Measurements from ENCODE around the gene CCDC50. TPM values are rescaled to one million over a fixed set of nuclear protein-coding genes. Genes with fewer than 3 reads are reported as not detected.

The CCDC50 gene
- total RNA-seq, 1 experiment from 2014 or later = 124 TPM

- CTCF ChIA-PET = interaction anchor here (1.2 kb wide), 1 partner anchor 18 kb away, joined by 3 read pairs; no protein-coding TSS in a partner anchor
- no peak for DNase-seq
- H3K27ac Mint-ChIP-seq (ENCODE audit: unreplicated experiment) = no peak overlapping the region
- peaks cover 11% of the 10 kb centered on the region for H3K36me3 Mint-ChIP-seq (ENCODE audit: insufficient read depth, unreplicated experiment)
- intact Hi-C loops (cut with micrococcal nuclease; ENCODE audit: unreplicated experiment) = no loop called here
- no peak overlapping the region for H3K4me3 Mint-ChIP-seq (ENCODE audit: low read depth, unreplicated experiment)
- H3K27me3 Mint-ChIP-seq (ENCODE audit: unreplicated experiment) = no peaks in the 10 kb centered on the region
- BruUV-seq (replicated peaks) = no TSS peak
- no peaks in the 10 kb centered on the region for H3K9me3 Mint-ChIP-seq (ENCODE audit: low read depth, unreplicated experiment)
- peaks cover 79% of the 10 kb centered on the region for H3K4me1 Mint-ChIP-seq (ENCODE audit: low read depth, unreplicated experiment)
- TF ChIP-seq CTCF (IDR thresholded peaks at IDR 0.05; ENCODE audit: unreplicated experiment) = no peak
Observed at GRCh38 chr3:191339316-191339917, 10.2 kb downstream of the CCDC50 start.

GRCh38 chr3:191340351-191340750 lies 11.2 kb downstream of the CCDC50 start:
- H3K4me1 Mint-ChIP-seq (ENCODE audit: low read depth, unreplicated experiment) = peaks cover 78% of the 10 kb centered on the region
- no peak overlapping the region for H3K4me3 Mint-ChIP-seq (ENCODE audit: low read depth, unreplicated experiment)
- H3K27ac Mint-ChIP-seq (ENCODE audit: unreplicated experiment) = no peak overlapping the region
- DNase-seq = no peak
- no TSS peak for BruUV-seq (replicated peaks)
- peaks cover 11% of the 10 kb centered on the region for H3K36me3 Mint-ChIP-seq (ENCODE audit: insufficient read depth, unreplicated experiment)
- H3K9me3 Mint-ChIP-seq (ENCODE audit: low read depth, unreplicated experiment) = no peaks in the 10 kb centered on the region
- TF ChIP-seq CTCF (IDR thresholded peaks at IDR 0.05; ENCODE audit: unreplicated experiment) = no peak
- CTCF ChIA-PET = interaction anchor here (0.6 to 1.0 kb wide), 2 partner anchors 11 to 17 kb away, joined by 3 read pairs; no protein-coding TSS in a partner anchor
- H3K27me3 Mint-ChIP-seq (ENCODE audit: unreplicated experiment) = no peaks in the 10 kb centered on the region
- intact Hi-C loops (cut with micrococcal nuclease; ENCODE audit: unreplicated experiment) = no loop called here

- TF ChIP-seq CTCF (IDR thresholded peaks at IDR 0.05; ENCODE audit: unreplicated experiment) = no peak
- intact Hi-C loops (cut with micrococcal nuclease; ENCODE audit: unreplicated experiment) = no loop called here
- H3K36me3 Mint-ChIP-seq (ENCODE audit: insufficient read depth, unreplicated experiment) = peaks cover 11% of the 10 kb centered on the region
- no peaks in the 10 kb centered on the region for H3K27me3 Mint-ChIP-seq (ENCODE audit: unreplicated experiment)
- CTCF ChIA-PET = interaction anchor here (0.5 to 1.0 kb wide), 2 partner anchors 10 to 12 kb away, joined by 3 read pairs; partner anchors contain the start of gene CCDC50
- no peaks in the 10 kb centered on the region for H3K9me3 Mint-ChIP-seq (ENCODE audit: low read depth, unreplicated experiment)
- H3K4me3 Mint-ChIP-seq (ENCODE audit: low read depth, unreplicated experiment) = no peak overlapping the region
- BruUV-seq (replicated peaks) = no TSS peak
- no peak for DNase-seq
- peaks cover 76% of the 10 kb centered on the region for H3K4me1 Mint-ChIP-seq (ENCODE audit: low read depth, unreplicated experiment)
- H3K27ac Mint-ChIP-seq (ENCODE audit: unreplicated experiment) = no peak overlapping the region
Observed at GRCh38 chr3:191340966-191341365, 11.8 kb downstream of the CCDC50 start.

- peaks cover 6% of the 10 kb centered on the region for H3K36me3 Mint-ChIP-seq (ENCODE audit: insufficient read depth, unreplicated experiment)
- intact Hi-C loops (cut with micrococcal nuclease; ENCODE audit: unreplicated experiment) = no loop called here
- DNase-seq = no peak
- no TSS peak for BruUV-seq (replicated peaks)
- CTCF ChIA-PET = no interaction called here
- H3K9me3 Mint-ChIP-seq (ENCODE audit: low read depth, unreplicated experiment) = no peaks in the 10 kb centered on the region
- H3K4me3 Mint-ChIP-seq (ENCODE audit: low read depth, unreplicated experiment) = no peak overlapping the region
- no peaks in the 10 kb centered on the region for H3K27me3 Mint-ChIP-seq (ENCODE audit: unreplicated experiment)
- H3K27ac Mint-ChIP-seq (ENCODE audit: unreplicated experiment) = no peak overlapping the region
- TF ChIP-seq CTCF (IDR thresholded peaks at IDR 0.05; ENCODE audit: unreplicated experiment) = no peak
- peaks cover 65% of the 10 kb centered on the region for H3K4me1 Mint-ChIP-seq (ENCODE audit: low read depth, unreplicated experiment)
Observed at GRCh38 chr3:191342006-191342405, 12.8 kb downstream of the CCDC50 start.
